AG04450 (cell line): ENCODE measurements around the gene ACIN1. TPM values are rescaled to one million over a fixed set of nuclear protein-coding genes. Genes with fewer than 3 reads are reported as not detected.
A peak's percentile ranks its signal among the peaks of the same experiment; 100 is the strongest.

Source experiments
- CTCF ChIA-PET: fragments of 300-600, 350-600 bp; formaldehyde crosslinking; extraction: SDS; loops from one replicate; lab custom pipeline; 2022; ENCODE audit warnings: antibody characterized with exemption, inconsistent platforms; lab: Charles Lee
- POLR2A ChIA-PET: fragments of 350-600 bp; formaldehyde crosslinking; extraction: SDS; loops from one replicate; lab custom pipeline; 2021; ENCODE audit warnings: antibody characterized with exemption, inconsistent platforms; lab: Yijun Ruan, JAX
- DNase-seq: peaks from one replicate; pipeline ENCODE4 v3.0.0-alpha.2; 2011; ENCODE audit warnings: low read depth, low spot score
- H3K27ac ChIP-seq: one replicate; pipeline ENCODE4 v1.5.1; 2012; ENCODE audit warnings: low read depth, low read length, control low read depth
- H3K27me3 ChIP-seq: one replicate; pipeline ENCODE4 v1.6.0; 2012; ENCODE audit warnings: low read length; ENCODE audit not compliant: control insufficient read depth, insufficient read depth
- H3K4me3 ChIP-seq: 2 replicates; pipeline ENCODE4 v1.5.1; 2011; ENCODE audit warnings: mild to moderate bottlenecking, low read depth, low read length, control low read depth
- H3K9me3 ChIP-seq: 2 replicates; pipeline ENCODE4 v1.5.1; 2012; ENCODE audit warnings: low read length; ENCODE audit not compliant: control insufficient read depth, insufficient read depth
- CTCF ChIP-seq: IDR thresholded peaks from 2 replicates; pipeline ENCODE4 v1.5.1; 2011; ENCODE audit warnings: low read depth, low read length, control low read depth, inconsistent platforms
- polyA plus RNA-seq: library from polyadenylated mRNA; depleted of rRNA; stranded (reverse); fragments of >200 nt; gene quantifications from 2 replicates; pipeline ENCODE4 v1.2.3, GENCODE V29; 2011

Gene ACIN1
- polyA plus RNA-seq, 1 experiment = 173 TPM

GRCh38 chr14:23042162-23042965, 52.6 kb downstream of the ACIN1 start, which contains the start of gene PSMB11:
TSS of gene PSMB11 (plus strand) at chr14:23042212. CDS start at chr14:23042226, 14 bp downstream.
- ChIA-PET POLR2A (interaction anchor here (1.2 kb wide), 1 partner anchor 16 kb away, joined by 3 read pairs; no protein-coding TSS in a partner anchor), CTCF (interaction anchor here (0.8 to 2.3 kb wide), 3 partner anchors 26 to 56 kb away, joined by 3 to 8 read pairs (median 6); no protein-coding TSS in a partner anchor)
- H3K4me3 ChIP-seq = no peak within 1 kb of the TSS
- no peaks in the 10 kb centered on the region for H3K27me3 ChIP-seq
- no peak for DNase-seq
- H3K9me3 ChIP-seq = no peaks in the 10 kb centered on the region; the same call in 1 of the 2 replicates
- no peak for TF ChIP-seq CTCF
- H3K27ac ChIP-seq = no peak within 1 kb of the TSS

- CTCF ChIA-PET = interaction anchor here (0.8 to 2.3 kb wide), 2 partner anchors 27 to 55 kb away, joined by 6 to 8 read pairs; no protein-coding TSS in a partner anchor
- no peak for DNase-seq
- no peaks in the 10 kb centered on the region for H3K27me3 ChIP-seq
- H3K4me3 ChIP-seq = no peak overlapping the region
- POLR2A ChIA-PET = no interaction called here
- no peaks in the 10 kb centered on the region; the same call in 1 of the 2 replicates for H3K9me3 ChIP-seq
- no peak for TF ChIP-seq CTCF
- no peak overlapping the region for H3K27ac ChIP-seq
Observed at GRCh38 chr14:23041729-23042128, 53.2 kb downstream of the ACIN1 start.

- POLR2A ChIA-PET = no interaction called here
- CTCF ChIA-PET = interaction anchor here (1.2 to 2.3 kb wide), 5 partner anchors 15 to 45 kb away, joined by 3 to 8 read pairs (median 3); no protein-coding TSS in a partner anchor
Observed at GRCh38 chr14:23040100-23040499, 54.8 kb downstream of the ACIN1 start.

GRCh38 chr14:23035303-23036144, 59.4 kb downstream of the ACIN1 start:
- no peak for TF ChIP-seq CTCF
- no peak for DNase-seq
- ChIA-PET CTCF (no interaction called here), POLR2A (interaction anchor here (0.9 to 1.9 kb wide), 2 partner anchors 11 to 28 kb away, joined by 4 to 11 read pairs; no protein-coding TSS in a partner anchor)
- H3K4me3 ChIP-seq = peak overlapping the region; percentile 93
- H3K9me3 ChIP-seq = no peaks in the 10 kb centered on the region; the same call in 1 of the 2 replicates
- H3K27me3 ChIP-seq = no peaks in the 10 kb centered on the region
- peak overlapping the region; percentile 94 for H3K27ac ChIP-seq

More at GRCh38 chr14:23040100-23040499, 54.8 kb downstream of the ACIN1 start:
- no peak overlapping the region for H3K27ac ChIP-seq
- TF ChIP-seq CTCF = no peak
- DNase-seq = no peak
- H3K9me3 ChIP-seq = no peaks in the 10 kb centered on the region; the same call in 1 of the 2 replicates
- no peaks in the 10 kb centered on the region for H3K27me3 ChIP-seq
- no peak overlapping the region for H3K4me3 ChIP-seq
